ENCODE data around the gene SSC5D. TPM values are rescaled to one million over a fixed set of nuclear protein-coding genes. Genes with fewer than 3 reads are reported as not detected.

The SSC5D gene
- total and polyA plus RNA-seq, 9 of the 15 experiments (the other 6 are each of a cell fraction or from before 2014, with no cell fraction given) = 0.04 to 0.71 (median 0.14) TPM; not detected in 2

GRCh38 chr19:55519451-55520311, 31.4 kb downstream of the SSC5D start (continued):
- 0 out of 4 replicates have a peak, but pooled peaks of 1 of the 2 experiments have one; percentile 34 for TF ChIP-seq ZNF318 (IDR thresholded peaks at IDR 0.05; ENCODE audit: borderline replicate concordance in 1 of 2, low read depth in 1 of 2)
- no peak for TF ChIP-seq PRDM10 (IDR thresholded peaks at IDR 0.05; ENCODE audit: partially characterized antibody)
- no peak for TF ChIP-seq ZNF277 (CRISPR knock-in tag; IDR thresholded peaks at IDR 0.05; ENCODE audit: borderline replicate concordance)
- TF ChIP-seq ZNF175 (CRISPR knock-in tag; IDR thresholded peaks at IDR 0.05; ENCODE audit: low read depth) = 0 out of 2 replicates have a peak, but pooled peaks have one; percentile 12
- no peak for TF ChIP-seq ILF3 (IDR thresholded peaks at IDR 0.05; ENCODE audit: borderline replicate concordance)
- TF ChIP-seq ZNF584 (CRISPR knock-in tag; IDR thresholded peaks at IDR 0.05; ENCODE audit: low read depth) = no peak
- TF ChIP-seq NR2F6 (CRISPR knock-in tag; IDR thresholded peaks at IDR 0.05) = no peak
- TF ChIP-seq THRB (CRISPR knock-in tag; conservative IDR thresholded peaks at IDR 0.05) = peak; percentile 69; the same call in 1 of the 2 replicates
